Forelimb muscle (tissue), 1 donor: ENCODE measurements around the gene GCNT1. TPM values are rescaled to one million over a fixed set of nuclear protein-coding genes. Genes with fewer than 3 reads are reported as not detected.
"Not testable (repeated sequence)": the region's sequence is repeated elsewhere in the genome, so short reads cannot be mapped to it uniquely, and the experiment has no call there.

ENCODE experiments used
- DNase-seq: peaks from one replicate; pipeline ENCODE4 v3.0.0-alpha.2; 2013; ENCODE audit warnings: low read depth
- polyA plus RNA-seq: library from polyadenylated mRNA; unstranded; fragments of 120-200 nt; gene quantifications from one replicate; pipeline ENCODE4 v1.2.1, GENCODE V29; 2013; ENCODE audit not compliant: insufficient read length

Gene GCNT1
- polyA plus RNA-seq, 1 donor, result 4.1 TPM

DNA sequence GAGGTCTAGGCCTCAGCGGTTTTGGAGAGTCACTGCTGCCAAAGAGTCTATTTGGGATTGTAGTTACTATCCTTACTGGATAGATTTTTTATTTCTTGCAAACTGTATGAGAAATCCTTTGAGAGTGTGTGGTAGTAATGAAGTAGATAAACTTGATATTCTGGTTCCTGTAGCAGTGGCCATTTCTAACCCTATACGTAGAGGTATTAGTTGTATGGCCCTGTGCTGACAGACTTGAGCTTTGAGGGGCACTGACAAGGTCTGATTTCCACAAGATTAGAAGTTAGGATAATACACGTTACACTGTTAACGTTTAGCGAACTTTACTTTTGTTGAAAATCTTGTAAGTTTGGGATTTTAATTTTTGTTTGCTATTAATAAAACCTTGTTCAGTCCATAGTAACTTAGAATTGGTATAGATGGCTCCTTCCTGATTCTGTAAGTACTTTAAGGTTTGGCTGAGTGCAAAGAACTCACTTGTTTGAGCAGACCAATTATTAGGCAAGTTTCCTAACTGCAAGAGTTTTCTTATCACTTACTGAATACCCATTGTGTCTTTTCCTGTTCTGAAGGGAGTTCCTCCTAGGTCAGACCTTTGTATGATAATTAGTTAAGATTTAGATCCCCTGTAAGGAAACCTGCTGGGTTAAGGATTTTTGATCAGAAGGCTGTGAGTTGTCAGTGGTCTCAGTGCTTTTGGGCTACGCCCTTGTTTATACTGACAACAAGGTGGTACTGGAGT, 31.4 kb downstream of the GCNT1 start:
- no peak for DNase-seq

DNA sequence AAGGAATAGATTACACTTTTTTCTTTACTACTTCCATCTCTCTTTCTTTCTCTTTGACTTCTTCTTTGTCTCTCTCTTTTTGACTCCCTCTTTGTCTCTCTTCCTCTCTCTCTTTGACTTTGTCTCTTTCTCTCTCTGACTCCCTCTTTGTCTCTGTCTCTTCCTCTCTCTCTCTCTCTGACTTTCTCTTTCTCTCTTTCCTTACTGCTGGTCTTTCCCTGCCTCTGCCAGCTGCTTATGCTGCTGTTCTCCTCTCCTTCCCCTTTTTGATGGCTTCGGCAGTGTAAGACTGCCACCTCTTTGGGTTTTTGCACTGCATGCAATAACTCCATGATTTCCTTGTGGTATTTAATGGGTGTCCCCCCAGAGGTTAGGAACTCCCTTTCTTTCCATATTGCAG, 32.1 kb downstream of the GCNT1 start:
- DNase-seq, result not testable (repeated sequence)

DNA sequence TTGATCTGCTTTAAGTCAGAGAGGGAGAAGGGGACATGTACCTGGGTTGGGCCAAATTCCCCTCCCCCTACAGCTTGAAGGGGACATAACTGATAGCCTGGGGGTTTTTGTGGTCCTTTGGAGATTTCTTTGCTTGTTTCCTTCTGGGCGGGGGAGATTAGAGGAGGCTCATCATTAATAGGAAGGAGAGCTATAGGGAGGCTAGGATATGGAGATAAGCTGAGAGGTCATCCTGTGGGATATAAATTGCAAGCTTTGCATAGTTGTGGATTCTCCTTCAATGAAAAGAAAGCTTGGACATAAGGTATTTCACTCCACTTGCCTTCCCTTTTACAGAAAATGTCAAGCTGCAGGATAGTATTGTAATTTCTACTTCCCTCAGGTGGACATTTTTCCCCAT, 34.5 kb downstream of the GCNT1 start:
- not testable (repeated sequence) for DNase-seq

DNA sequence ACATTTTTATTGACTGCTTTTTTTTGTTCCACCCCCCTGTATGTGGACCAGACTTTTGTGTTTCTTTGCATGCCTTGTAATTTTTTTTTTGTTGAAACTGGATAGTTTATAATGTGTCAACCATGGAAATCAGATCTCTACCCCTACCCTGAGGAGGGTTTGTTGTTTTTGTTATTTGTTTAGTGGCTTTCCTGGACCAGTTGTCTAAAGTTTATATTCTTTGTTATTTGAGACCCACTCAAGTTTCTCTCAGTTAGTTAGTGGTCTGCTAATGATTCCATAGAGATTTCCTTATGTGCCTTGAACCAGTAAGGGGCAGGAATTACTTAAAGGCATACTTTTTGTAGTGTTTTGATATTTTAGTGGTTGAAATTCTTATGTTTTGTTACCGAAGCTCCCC, 41.1 kb downstream of the GCNT1 start:
- no peak for DNase-seq

DNA sequence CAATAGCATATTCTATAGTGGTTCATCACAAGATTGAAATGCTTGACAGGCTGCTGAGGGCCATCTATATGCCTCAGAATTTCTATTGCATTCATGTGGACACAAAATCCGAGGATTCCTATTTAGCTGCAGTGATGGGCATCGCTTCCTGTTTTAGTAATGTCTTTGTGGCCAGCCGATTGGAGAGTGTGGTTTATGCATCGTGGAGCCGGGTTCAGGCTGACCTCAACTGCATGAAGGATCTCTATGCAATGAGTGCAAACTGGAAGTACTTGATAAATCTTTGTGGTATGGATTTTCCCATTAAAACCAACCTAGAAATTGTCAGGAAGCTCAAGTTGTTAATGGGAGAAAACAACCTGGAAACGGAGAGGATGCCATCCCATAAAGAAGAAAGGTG, 43.8 kb downstream of the GCNT1 start:
- no peak for DNase-seq

DNA sequence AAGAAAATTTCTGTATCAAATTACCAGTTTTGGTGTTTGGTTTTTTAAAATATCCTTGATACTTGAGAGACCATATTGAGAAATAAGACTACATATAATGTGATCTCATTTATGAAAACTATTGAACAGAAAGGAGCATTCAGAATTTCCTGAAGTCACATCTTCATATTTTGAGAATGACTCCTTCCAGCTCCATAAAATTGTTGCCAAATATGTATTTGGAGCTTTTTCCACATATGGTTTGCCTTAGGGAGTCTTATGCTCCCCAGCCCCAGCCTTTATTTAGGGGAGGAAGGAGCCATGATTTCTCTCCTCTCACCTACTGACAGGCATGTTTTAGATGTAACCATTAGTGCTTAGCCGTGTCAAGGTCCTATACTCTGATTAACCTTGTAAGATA, 51.1 kb downstream of the GCNT1 start:
- no peak for DNase-seq

DNA sequence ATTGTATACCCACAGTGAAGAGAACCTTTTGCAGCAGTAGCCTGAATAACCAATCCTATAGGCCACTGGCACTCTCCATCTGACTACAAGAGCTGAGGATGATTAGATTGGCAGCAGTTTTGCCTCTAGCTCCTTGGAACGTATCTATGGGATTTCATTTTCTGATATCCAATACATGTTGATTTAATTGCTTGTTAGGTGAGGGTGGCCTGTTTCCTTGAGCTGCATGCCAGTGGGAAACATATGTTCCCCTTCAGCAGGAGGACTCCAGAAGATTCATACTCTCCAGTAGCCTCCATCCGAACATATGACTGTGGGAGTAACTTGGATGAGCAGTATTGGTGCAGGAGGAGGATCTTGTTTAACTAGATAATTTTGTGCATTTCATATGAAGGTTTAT, 51.5 kb downstream of the GCNT1 start:
- DNase-seq, result no peak

DNA sequence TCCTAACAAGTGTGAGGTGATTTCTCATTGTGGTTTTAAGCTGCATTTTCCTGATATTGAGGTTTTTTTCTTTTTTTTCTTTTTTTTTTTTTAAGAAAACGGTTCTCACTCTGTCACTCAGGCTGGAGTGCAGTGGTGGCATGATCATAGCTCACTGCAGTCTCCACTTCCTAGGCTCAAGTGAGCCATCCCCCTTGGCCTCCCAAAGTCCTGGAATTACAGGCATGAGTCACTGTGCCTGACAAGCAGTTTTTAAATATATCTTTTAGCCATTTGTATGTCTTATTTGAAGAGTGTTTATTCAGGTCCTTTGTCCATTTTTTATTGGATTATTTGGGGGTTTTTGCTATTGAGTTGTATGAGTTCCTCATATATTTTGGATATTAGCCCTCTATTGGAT, 53.8 kb downstream of the GCNT1 start:
- no peak for DNase-seq

DNA sequence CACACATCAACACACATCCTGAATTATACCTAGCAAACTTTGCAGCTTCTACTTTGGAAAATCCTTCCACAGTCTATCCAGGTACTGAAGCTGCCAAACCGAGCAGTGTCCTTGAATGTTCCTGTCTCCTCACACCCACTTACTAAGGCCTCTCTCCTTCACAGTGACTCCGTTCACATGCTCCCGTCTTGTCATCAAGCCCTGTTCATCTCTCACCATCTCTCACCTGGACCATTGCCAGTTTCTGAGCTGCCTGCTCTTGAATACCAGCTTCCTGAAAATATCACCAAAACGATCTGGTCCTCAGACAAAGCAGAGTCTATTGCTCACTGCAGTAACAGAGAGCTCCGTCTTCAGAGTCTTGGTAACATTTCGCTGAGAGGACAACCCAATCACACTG, 57.4 kb downstream of the GCNT1 start:
- no peak for DNase-seq

DNA sequence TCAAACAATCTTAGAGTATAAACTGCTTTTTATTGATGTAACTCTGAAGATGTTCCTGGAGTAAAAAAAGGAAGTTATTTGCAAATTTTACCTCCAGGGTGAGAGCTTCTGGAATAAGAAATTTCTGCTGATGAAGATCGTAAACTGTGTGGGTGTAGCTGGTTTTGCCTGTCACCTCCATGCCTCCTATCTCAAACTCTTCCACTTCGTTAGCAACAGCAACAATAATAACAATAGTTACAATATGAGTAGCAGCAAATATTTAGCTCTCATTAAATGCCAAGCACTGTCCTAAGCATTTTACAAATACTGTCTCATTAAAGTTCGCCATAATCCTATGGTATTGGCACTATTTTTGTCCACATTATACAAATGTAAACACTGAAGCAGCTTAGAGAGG, 57.9 kb downstream of the GCNT1 start:
- no peak for DNase-seq

DNA sequence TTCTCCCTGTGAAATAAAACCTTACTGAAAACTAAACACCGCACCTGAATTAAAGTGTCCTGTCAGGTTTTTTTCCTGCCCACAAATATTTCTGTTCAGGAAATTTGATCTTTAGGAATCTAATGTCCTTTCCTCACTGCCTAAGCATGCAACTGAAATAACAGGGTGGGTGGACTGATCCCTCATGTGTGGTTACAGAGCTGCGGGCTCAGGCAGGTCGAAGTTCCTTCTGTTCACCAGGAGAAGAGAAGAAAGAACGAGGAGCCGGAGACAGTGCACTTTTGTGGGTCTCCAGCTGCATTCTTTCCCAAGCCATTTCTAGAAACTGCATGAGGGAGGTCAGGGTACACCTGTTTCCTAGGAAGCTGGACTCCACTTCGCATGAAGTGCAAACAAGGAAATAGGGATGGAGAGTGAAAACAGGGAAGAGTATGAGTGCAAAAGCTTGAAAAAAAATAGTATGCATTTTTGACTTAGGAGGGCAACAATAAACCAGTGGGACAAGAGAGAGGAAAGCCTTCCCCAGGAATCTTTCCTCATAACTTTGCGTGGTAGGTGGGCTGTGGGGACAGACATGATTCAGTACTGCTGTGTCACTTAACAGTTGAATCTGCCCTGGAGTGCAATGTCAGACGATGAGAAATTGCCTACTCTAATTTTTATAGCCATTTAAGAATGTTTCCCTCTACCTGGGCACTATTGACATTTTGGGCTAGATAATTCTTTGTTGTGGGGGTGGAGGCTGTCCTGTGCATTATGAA, 60.3 kb downstream of the GCNT1 start:
- DNase-seq, result no peak

DNA sequence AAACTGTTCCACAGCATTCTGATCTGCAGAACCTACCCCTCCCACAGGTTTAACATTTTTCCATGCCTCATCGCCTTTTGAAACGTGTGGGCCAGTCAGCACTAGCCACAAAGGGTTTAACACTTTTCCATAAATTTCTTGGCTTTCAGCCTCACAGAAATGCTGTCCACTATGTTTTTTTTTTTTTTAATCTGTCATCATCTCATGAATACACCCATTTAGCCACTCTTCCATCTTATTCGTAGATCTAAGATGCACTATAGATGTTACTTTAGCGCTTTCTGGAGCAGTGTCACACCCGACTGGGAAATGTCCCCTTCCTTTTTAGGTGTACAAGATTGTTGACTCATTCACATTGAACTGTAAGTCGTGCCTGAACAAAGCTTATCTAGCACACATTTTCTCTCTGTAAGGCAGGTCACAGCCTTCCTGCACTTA, 62.3 kb downstream of the GCNT1 start:
- no peak for DNase-seq

DNA sequence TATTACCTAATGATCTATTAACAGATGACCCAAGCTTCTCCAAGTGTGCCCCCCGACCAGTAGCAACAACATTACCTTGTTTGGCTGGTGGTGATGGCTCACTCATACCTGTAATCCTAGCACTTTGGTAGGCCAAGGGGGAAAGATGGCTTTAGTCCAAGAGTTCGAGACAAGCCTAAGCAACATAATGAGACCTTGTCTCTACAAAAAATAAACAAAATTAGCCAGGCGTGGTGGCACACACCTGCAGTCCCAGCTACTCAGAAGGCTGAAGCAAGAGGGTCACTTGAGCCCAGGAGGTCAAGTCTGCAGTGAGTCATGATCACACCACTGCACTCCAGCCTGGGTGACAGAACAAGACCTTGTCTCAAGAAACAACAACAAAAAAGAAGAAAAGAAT, 62.9 kb downstream of the GCNT1 start:
- no peak for DNase-seq

DNA sequence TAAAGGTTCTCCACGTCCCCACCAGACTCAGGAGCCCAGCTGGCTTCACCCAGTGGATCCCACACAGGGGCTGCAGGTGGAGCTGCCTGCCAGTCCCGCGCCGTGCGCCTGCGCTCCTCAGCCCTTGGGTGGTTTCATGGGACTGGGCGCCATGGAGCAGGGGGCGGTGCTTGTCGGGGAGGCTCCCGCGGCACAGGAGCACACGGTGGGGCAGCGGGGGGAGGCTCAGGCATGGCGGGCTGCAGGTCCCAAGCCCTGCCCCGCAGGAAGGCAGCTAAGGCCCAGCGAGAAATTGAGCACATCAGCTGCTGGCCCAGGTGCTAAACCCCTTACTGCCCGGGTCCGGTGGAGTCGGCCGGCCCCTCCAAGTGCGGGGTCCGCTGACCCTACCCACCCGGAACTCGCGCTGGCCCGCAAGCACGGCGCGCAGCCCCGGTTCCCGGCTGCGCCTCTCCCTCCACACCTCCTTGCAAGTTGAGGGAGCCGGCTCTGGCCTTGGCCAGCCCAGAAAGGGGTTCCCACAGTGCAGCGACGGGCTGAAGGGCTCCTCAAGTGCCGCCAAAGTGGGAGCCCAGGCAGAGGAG, 64.7 kb downstream of the GCNT1 start:
- DNase-seq, result not testable (repeated sequence)

DNA sequence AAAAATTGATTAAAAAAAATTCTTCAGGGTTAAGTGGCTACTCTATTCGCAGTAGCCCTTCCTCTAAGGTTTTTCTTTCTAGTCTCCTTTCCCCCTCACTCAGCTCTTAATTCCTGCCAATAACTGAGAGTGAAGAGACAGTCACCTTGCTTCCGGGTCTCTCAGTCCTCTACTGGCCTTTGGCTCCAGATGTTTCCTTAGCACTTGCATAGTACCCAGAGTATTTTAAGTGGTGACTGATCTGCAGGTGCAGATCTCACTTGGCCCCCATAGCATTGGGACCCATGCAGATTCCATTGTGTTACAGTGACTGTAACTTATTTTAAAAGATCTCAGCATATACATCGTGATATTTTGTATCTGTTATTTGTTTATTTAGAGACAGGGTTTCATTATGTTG, 66.2 kb downstream of the GCNT1 start:
- DNase-seq, result no peak

DNA sequence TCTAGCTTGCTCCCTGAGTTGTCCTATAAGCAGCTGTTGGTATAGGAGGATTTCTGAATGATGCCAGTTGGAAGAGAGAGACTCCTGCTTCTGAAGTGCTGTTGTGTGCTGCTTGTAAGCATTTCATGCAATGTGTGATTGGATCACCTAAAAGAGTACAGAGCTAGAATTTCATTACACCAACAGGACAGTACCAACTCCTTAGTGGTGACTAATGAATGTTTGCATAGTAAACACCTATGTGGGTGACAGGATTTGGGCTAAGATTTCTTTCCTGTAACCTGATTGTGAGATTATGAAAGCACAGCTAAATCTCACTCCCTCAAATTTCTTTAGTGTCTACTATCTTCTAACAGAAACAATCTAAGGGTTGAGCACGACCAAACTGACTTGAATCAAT, 67.0 kb downstream of the GCNT1 start:
- DNase-seq, result no peak

DNA sequence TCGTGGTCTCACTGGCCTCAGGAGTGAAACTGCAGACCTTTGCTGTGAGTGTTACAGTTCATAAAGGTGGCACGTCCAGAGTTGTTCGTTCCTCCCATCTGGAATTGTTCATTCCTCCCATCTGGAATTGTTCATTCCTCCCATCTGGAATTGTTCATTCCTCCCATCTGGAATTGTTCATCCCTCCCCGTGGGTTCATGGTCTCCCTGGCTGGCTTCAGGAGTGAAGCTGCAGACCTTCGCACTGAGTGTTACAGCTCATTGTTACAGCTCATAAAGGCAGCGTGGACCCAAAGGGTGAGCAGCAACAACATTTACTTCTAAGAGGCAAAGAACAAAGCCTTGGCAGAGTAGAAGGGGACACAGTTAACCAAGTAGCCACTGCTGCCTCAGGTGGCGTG, 69.1 kb downstream of the GCNT1 start:
- DNase-seq, result no peak

DNA sequence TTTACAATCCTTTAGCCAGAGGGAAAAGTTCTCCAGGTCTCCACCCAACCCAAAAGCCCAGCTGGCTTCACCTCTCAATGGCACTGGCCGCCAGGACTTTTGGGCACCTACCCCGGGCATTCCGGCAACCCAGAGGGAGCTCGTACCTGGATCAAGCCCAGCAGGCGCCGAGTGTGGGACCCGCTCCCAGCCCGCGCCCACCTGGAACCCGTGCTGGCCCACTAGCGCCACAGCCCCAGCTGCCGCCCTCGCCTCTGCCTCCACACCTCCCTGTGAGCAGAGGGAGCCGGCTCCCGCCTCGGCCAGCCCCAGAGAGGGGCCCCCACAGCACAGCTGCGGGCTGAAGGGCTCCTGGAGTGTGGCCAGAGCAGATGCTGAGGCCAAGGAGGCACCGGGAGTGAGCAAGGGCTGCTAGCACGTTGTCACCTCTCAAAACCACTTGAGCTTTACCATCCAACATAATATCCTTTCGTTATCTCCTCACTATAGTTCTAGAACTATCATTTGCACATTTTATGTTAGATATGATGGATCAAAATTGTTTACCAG, 69.7 kb downstream of the GCNT1 start:
- no peak for DNase-seq

DNA sequence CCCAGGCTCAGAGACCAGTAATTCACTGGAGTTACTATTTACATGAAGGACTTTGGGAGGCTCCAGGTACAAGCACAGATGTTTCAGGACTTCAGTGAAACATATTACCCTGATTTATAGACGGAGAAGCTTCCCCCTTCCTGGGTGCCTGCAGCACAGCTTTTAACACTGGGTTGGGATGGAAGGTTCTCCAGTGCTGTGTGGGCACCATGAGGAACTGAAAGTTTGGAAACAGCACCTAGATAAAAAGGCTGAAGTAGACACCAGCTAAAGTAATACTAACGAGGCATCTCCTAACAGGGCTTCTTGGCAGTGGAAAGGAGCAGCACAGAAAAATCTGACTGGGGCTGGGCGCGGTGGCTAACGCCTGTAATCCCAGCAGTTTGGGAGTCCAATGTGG, 70.7 kb downstream of the GCNT1 start:
- DNase-seq, result no peak

DNA sequence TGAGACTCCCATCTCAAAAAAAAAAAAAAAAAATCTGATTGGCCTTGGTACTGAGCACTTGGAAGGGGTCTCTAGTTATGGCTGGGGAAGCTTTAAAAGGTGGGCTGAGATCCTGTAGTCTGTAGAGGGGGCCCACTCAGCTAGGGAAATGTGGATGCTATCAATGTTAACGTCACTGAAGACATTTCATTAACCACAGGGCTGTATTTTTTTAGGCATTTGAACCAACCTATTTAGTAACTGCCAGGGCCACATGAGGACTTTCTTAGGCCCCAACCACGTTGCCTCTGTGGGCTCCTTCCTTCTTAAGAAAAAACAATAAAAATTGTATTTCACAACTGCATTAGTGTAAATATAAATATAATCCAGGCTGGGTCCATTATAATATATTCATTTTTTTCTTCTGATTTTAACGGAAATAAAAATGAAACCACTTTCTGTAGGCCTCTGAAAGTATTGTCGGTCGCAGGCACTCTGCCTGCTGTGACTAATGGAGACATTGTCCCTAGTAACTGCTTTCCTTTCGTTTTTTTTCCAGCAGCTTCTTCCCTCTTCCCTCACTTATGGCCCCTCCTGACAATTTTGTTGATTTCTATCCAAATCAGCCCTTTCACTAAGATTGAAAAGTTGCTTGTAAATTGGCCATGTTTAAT, 71.6 kb downstream of the GCNT1 start:
- peak; percentile 38 for DNase-seq

DNA sequence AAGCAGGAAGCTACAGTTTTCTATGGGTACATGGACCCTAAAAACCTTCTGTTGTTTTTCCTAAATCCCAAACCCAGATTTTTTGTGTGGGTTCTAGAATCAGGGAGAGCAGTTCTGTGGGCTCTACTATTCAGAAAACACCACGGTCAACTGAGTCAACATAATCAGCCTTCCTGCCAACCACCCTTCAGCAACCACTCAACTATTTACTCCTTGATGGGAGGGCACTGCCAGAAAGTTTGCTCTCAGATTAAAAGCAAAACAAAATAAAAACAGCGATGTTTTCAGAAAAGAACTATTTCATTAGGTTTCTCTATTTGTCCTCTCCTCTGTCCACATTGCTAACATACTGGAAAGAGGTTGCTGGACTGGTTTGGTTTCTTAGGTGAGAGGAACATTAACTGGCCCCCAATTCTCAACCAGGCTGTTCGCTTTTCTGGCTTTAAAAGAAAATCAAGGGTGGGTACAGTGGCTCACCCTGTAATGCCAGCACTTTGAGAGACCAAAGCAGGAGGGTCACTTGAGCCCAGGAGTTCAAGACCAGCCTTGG, 72.3 kb downstream of the GCNT1 start:
- DNase-seq, result no peak

DNA sequence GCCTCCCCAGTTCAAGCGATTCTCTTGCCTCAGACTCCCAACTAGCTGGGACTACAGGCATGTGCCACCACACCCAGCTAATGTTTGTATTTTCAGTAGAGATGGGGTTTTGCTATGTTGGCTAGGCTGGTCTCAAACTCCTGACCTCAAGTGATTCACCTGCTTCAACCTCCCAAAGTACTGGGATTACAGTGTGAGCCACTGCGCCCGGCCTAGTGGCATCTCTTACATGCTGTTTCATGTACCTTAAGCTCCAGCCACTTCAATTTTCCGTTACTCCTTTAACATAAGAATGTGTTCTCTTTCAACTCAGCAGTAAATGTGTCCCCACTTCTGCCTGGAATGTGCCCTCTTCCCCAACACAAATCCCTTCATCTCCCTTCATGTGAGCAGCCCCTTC, 73.9 kb downstream of the GCNT1 start:
- DNase-seq, result not testable (repeated sequence)
